IPS-NIHi11 (cell line): ENCODE measurements around the gene NUDCD3.
A peak's percentile ranks its signal among the peaks of the same experiment; 100 is the strongest.
"Not testable (repeated sequence)": the region's sequence is repeated elsewhere in the genome, so short reads cannot be mapped to it uniquely, and the experiment has no call there.

Experiments used
- DNase-seq: peaks from one replicate; pipeline ENCODE4 v3.0.0; 2012; ENCODE audit warnings: mixed read lengths, low spot score

NUDCD3 gene

GRCh38 chr7:44517175-44517574 is 26.7 kb upstream of the NUDCD3 start:
- DNase-seq, result no peak

DNA sequence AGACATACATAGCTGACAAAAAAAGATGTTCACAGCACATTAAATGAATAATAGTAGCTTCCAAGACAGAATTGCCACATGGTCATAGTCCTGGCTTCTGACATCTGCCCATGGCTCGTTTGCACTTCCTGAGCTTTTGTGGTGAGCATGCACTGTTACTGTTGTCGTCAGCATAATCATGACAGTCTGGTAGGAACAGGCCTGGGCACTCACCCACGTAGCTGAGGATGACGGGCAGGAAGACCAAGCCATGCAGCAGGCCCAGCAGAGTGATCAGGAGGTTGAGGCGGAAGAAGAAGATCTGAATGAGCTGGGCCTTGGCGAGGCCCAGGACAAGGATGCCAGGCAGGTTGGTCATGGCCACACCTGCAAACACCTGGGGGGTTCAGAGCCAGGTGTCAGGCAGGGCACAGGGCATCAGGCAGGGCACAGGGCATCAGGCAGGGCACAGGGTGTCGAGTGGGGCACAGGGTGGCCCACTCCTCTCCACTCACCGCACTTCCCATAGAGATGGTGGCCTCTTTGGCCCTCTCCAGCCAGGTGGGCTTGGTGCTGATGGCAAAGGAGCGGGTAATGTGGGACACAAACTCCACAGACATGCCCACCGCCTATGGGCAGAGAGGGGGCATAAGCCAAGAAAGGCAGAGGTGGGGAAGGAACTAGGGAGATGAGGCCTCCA is 25.3 kb upstream of the NUDCD3 start:
- DNase-seq, result no peak

DNA sequence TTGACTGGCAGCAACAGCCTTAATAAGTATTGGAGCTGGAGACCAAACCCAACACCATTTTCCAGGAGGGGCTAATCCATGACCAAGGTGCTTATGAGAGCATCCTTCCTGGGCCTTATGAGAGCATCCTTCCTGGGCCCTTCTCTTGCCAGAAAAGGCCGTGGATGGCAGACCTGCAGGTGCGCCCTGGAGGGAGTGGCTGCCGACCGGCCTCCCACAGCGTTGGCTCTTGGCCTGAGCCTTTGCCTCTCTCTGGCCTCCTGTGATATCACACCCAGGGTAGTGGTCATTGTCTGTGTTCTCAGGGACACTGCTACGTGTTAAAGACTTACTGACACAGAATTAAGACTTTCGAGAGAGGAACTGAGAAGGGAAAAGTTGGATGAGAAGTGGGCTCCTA is 22.3 kb upstream of the NUDCD3 start:
- peak; percentile 4 for DNase-seq

DNA sequence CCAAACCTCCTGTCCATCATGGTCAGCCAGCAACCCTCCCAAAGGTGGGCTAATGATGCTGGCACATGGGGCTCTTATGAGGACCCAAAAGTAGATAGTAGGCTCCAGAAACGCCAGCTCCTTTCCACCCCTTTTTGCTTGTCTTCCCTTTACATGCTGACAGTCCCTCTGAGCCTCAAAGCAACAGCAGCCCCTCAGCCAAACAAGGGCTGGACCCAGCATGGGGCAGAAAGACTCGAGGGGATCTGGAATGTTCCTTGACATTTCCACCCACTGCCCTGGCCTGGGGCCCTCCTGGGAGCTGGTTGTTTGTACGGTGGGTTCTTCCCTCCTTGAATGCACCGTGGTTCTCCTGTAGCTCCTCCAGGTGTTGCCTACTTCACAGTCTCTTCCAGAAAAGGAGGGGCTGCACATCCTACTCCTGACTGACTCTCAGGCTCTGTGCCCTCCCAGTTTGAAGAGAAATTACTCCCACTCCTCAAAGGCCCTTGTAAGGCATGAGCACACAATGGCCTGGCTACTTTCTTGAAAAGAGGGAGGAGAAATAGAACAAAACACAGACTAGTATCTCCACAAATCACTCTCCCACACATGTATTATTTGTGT is 21.5 kb upstream of the NUDCD3 start:
- no peak for DNase-seq

DNA sequence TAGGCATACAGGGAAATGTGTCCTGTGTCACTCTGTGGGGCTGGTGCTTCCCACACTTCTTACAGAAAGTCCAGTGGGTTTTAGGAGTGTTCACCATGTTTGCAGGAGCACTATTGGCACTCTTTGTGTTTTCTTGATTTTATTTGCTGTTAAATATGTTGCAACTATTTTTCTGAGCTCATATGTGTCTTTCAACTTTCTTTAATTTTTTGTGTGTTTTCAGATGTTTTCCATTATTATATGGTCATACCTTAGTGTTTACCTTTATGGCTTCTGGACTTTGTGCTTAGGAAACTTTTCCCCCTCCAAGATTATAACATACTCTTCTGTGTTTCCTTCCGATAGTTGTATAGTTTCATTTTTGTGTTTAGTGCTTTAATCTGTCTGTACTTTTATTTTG is 20.8 kb upstream of the NUDCD3 start:
- no peak for DNase-seq

DNA sequence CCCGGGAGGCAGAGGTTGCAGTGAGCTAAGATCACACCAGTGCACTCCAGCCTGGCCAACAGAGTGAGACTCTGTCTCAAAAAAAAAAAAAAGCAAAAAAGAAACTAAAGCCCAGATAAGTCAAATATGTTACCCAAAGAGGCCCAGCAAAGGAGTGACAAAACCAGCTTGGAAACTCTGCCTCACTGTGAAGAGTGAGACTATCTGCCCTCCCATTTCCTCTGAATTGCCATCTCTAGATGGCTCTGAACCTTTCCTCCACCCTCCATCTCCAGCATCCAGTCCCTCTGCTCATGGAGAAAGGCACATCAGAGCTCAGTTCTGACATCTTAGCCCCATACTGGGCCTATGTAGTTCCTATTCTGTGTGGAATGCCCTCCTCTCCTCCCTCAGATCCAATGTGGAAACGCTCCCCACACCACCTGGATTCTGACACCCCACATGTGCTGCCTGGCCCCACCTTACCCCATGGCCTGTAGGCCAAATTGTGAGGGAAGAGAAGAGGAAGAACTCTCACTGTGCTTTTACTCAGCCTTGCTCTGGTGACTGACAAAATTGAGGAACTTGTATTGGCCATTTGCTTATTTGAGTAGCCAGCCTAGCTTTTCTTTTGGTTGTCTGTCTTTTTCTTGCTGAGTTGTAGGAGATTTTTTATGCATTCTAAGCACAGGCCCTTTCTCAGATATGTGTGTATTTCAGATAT is 18.0 kb upstream of the NUDCD3 start:
- DNase-seq, result no peak

DNA sequence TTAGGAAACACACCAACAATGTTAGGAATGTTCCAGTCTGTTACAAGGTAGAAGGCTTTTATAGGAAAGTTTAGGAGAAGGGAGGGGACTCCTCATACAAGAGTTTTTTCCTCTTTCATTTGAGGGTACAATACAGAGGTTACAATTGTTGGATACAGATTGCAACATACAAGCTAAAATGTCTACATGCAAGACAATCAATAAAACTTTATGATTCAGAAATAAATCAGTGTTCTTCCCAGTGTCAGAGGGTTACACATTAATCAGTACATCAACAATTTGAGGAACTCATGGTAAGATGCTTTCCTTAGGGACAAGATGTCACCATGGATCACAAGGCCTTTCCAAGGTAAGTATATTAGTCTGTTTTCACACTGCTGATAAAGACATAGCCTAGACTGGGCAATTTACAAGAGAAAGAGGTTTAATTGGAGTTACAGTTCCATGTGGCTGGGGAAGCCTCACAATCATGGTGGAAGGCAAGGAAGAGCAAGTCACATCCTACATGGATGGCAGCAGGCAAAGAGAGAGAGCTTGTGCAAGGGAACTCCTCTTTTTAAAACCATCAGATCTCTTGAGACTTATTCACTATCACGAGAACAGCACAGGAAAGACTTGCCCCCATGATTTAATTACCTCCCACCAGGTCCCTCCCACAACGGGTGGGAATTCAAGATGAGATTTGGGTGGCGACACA is 16.3 kb upstream of the NUDCD3 start:
- not testable (repeated sequence) for DNase-seq

DNA sequence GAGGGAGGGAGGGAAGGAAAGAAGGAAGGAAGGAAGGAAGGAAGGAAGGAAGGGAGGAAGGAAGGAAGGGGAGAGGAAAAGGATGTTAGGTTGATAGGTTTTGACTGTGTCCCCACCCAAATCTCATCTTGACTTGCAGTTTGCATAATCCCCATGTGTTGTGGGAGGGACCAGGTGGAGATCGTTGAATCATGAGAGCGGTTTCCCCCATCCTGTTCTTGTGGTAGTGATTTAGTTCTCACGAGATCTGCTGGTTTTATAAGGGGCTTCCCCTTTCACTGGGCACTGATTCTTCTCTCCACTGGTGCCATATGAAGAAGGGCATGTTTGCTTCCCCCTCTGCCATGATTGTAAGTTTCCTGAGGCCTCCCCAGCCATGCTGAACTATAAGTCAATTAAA is 15.1 kb upstream of the NUDCD3 start:
- DNase-seq, result no peak

DNA sequence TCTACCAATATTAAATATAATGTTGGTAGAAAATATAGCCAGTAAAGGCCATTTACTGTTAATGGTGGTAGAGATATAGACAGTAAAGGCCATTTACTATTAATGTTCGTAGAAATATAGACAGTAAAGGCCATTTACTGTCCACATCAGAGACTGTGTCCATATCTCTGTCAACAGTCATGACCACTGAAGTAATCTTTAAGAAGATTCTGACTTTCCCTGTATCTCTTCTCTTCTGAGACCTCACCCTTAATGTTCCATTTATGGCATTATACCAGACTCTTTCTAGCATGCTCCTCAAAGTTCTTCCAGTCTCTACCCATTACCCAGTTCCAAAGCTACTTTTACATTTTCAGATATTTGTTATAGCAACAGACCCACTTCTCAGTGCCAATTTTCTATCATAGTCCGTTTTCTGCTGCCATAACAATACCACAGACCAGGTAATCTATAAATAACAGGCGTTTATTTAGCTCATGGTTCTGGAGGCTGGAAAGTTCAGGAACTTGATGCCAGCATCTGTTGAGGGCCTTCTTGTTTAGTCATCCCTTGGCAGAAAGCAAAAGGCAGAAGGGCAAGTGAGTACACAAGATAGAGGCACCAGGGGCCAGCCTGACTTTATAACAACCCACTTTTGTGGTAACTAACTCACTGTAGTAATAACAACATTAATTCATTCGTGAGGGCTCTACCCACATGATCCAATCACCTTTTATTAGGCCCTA is 7.9 kb upstream of the NUDCD3 start:
- no peak for DNase-seq

DNA sequence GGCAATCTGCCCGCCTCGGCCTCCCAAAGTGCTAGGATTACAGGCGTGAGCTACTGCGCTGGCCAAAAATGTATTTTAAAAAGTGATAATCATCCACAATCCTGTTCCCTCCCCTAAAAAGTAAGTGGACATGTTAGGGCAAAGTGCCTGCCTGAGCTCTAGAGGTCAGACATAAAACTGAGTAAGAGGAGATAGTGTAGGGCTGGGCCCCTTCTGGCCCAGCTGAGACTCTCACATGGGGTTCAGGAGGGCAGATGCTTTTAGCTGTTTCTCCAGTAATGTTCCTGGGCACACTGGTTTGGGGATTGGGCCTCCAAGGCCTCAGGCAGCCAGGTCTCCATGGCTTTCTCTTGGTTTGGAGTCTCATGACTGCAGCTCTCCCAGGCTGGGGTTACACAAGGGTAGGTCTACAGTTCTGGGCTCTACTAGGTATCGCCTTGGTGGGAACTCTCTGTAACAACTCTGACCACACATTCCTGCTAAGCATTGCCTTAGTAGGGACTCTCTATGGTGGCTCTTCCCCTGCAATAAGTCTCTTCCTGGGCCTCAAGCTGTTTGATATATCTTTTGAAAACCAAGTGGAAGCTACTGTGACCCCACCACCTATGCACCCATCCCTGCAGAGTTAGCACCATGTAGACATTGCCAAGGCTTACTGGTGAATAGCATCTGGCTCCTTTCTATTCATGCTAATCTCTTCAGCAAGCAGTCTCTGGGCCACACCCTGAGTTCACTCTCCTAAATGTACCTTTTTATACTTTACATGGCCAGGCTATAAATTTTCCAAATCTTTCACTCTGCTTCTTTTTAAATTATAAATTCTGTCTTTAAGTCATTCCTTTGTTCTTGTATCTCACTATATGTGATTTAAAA is 6.9 kb upstream of the NUDCD3 start:
- no peak for DNase-seq

- no peak for DNase-seq
Observed at GRCh38 chr7:44496385-44496784, 5.9 kb upstream of the NUDCD3 start.

DNA sequence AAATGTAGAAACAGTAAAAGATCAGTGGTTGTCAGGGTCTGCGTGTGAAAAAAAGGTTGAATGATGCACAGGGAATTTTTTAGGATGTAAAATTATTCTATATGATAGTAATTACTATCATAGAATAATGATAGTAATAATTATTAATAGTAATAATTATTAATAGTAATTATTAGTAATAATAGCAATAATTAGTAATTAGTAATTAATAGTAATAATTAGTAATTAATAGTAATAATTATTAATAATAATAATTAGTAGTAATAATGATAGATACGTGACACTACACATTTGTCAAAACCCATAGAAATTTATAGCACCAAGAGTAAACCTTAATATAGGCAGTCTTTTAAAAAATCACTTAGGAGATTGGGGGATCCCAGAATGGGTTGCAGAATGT is 4.5 kb upstream of the NUDCD3 start:
- no peak for DNase-seq

DNA sequence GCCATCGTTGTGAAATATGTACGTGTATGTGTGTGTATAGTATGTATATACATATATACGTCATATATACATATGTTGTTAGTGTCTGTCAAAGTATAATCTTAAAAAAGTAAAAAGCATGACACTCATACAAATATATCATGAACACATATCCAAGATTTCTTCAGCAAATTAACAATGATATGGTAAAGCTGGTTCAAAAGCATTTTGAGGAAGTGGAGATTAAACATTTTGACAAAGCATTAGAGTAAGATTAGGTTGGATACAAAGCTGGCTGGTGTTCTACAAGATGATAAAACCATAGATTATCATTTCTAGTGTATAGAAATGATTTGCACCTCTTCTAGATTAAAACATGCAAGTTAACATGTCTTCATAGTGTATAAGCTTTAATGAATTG is 771 bp upstream of the NUDCD3 start:
- DNase-seq, result no peak

DNA sequence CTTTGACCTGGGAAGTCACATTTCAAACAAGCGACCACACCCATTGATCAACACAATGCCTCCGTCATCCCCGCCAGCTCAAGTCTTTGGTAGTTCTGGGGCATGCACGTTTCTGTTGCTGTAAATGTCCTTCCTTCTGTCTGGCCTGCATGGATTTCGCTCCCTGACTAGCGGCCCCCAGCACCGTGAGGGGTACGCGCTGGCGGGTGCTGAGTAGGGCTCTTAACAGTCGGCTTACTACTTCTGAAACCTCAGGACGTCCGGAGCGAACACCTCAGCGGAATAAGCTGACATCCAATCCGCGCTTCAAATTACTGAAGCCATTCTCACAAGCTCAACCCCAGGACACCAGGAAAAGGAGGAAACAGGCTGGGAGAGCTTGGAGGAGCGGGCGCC is 505 bp downstream of the NUDCD3 start:
- DNase-seq, result no peak

DNA sequence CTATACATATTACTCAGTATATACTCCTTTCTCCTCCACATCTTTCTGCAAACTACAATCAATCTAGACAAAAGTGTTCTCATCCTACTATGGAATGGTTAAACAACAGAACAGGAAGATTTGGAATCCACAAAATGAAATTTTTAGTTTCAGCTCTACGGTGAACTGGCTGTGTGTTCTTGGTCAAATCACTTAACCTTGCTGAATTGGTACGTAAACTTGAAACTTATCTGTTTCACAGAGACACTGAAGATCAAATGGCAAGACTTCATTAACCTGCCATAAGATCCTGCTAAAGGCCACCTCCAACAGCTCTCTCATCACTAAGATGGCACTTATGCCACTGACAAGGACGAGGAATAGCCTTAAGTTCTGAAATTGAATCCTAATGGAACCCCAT is 1.5 kb downstream of the NUDCD3 start:
- no peak for DNase-seq

DNA sequence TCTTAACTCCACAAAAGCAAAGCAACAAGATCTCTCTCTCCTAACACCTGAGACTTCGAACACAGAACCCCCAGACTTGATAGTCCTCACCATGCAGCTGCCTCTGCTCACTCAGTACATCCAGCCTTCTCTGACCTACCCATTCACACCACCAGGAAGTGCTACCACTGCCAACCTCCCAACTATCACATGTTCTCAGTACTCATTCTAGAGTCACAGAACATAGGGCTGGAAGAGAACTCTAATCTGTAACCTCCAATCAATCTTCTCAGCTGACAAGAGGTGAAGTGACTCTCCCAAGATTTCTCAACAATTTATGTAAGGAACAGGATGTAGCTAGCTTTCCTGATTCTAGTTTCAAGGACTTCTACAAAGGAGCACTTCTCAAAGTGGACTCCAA is 3.8 kb downstream of the NUDCD3 start:
- DNase-seq, result no peak

GRCh38 chr7:44486001-44486400 is 4.5 kb downstream of the NUDCD3 start:
- DNase-seq, result no peak

DNA sequence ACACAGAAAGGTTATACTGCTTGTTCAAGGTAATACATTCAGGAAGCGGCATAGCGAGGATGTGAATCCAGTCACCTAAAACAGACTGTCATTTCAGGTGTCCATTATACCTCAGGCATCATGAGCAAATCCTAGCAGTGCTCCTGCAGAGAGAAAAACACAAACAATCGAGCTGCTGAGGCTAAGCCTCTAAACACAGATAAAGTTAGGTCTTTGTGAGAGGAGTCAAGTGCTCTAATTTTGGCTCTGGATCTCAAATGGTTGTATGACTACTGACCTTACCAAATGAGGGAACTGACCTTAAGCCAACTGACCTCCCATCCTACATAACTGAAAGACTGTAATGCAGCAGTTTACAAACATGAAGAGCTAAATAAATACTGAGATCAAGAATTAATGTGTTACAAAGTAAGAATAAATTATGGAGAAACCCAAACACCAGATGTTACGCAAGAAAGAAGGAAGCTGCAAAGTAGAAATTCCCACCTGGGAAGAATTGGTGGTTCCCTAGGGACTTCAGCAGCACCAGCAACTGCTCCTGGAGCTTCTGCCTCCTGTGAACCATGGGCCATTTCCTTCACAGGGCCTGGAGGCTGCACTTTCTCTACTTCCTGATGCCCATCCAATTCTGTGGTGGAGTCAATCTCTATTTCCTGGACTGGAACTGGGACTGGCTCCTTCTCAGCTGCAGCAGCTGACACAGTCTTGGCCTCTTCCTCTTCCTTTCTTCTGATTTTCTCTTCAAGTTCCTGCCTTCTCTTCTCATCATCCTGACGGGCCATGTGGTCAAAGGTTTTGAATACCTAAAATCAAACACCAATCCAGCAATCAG is 5.8 kb downstream of the NUDCD3 start:
- DNase-seq, result no peak

- no peak for DNase-seq
Observed at GRCh38 chr7:44482502-44483485, 7.7 kb downstream of the NUDCD3 start.
